ENCODE measurements around the gene SBNO2. TPM values are rescaled to one million over a fixed set of nuclear protein-coding genes. Genes with fewer than 3 reads are reported as not detected.

SBNO2 gene
- total RNA-seq, 1 experiment from 2014 or later: 22.7 TPM

DNA sequence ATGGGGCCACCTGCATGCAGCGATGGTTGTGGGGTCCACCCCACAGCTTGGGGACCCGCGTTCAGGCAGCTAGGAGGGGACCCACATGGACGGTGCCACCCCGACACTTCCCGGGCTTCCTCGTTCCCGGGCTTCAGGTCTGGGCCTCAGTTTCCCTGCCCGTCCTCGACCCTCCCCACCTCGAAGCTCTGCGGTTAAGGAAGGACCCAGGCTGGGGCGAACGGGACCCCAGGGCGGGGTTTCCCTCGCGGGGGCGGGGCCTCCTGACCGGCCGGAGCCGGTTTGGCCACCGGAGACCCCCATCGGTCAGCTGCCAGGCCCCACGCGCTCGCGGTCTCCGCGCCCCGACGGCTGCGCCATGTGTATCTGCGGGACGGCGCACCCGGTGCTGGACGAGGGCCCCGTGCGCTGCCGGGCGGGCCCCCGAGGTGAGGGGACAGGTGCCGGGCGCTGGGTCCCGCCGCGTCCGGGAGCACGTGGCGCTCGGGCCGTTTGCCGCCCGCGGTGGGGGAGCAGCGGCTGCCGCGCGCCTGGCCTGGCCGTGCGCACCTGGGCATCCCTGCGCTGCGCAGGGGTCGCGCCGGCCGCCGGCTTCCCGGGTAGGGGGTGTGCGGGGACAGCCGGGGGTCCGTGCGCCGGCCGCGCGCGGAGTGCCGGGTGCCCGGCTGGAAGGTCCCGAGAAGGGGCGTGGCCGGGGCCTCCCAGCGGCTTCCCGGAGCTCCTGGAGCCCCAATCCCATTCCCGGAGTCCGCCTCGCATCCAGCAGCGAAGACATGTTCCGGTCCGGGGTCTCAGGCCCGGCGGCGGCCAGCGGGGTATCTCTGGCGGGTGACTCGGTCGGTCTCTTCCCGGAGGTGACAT is 102.9 kb downstream of the SBNO2 start:
- Histone ChIP-seq H3K36me3 (no peaks in the 10 kb centered on the region), H3K9me3 (no peaks in the 10 kb centered on the region), H3K27me3 (no peaks in the 10 kb centered on the region), H3K4me3 (no peak overlapping the region)
- no peak for DNase-seq

- no peaks in the 10 kb centered on the region for H3K36me3 ChIP-seq
- no peak for DNase-seq
- H3K9me3 ChIP-seq: no peaks in the 10 kb centered on the region
- H3K27me3 ChIP-seq: no peaks in the 10 kb centered on the region
- no peak overlapping the region for H3K4me3 ChIP-seq
Observed at GRCh38 chr19:1070576-1070930, 103.5 kb downstream of the SBNO2 start.

DNA sequence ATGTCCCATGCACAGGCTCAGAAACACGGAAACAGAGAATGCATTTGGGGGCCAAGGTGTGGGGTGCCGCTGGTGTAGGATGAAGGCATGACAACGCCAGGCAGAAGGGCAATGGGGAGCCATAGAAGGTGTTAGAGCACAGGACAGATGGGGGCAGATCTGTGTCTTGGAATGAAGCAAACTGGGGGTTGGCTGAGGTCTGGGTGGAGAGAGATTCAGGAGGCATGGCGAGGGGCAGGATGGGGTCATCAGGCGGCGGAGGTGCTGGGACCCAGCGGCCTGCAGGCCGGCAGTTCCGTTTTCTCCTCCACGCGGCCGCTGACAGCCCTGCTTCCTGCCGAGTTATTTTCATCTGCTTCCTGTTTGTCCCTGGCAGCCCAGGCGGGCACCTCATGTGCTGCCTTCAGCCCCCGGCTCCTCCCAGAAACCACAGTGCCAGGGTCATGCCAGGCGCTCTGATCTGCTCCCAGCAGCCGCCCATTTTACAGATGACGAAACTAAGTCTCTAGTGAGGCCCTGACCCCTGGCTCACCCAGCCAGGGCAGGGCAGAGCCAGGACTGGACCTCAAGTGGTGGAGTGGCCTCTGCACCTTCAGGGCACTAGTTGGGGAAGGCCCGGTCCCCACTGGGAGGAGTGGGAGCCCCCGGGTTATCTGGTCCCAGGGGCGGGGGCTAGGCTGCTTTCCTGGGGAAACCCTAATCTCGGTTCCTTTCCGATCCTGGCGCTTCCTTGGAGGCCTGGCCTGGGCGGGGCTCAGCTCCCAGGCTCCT is 104.9 kb downstream of the SBNO2 start:
- H3K27me3 ChIP-seq: no peaks in the 10 kb centered on the region

GRCh38 chr19:1068009-1069001 is 105.8 kb downstream of the SBNO2 start:
- H3K27me3 ChIP-seq: no peaks in the 10 kb centered on the region
- H3K36me3 ChIP-seq: no peaks in the 10 kb centered on the region

More for the DNA sequence above, 104.9 kb downstream of the SBNO2 start:
- Histone ChIP-seq H3K9me3 (no peaks in the 10 kb centered on the region), H3K36me3 (no peaks in the 10 kb centered on the region), H3K4me3 (no peak overlapping the region)
- no peak for DNase-seq

GRCh38 chr19:1067341-1067957 is 106.6 kb downstream of the SBNO2 start:
- DNase-seq: no peak
- H3K9me3 ChIP-seq: no peaks in the 10 kb centered on the region
- H3K36me3 ChIP-seq: no peaks in the 10 kb centered on the region
- no peaks in the 10 kb centered on the region for H3K27me3 ChIP-seq
- no peak overlapping the region for H3K4me3 ChIP-seq

More at GRCh38 chr19:1068009-1069001, 105.8 kb downstream of the SBNO2 start:
- Histone ChIP-seq H3K4me3 (no peak overlapping the region), H3K9me3 (no peaks in the 10 kb centered on the region)
- no peak for DNase-seq

- H3K27me3 ChIP-seq: no peaks in the 10 kb centered on the region
- H3K36me3 ChIP-seq: no peaks in the 10 kb centered on the region
- no peak for DNase-seq
- no peak within 1 kb of the TSS for H3K4me3 ChIP-seq
- H3K9me3 ChIP-seq: no peaks in the 10 kb centered on the region
Observed at GRCh38 chr19:1066748-1067340, 107.2 kb downstream of the SBNO2 start, which contains the start of gene ARHGAP45. Gene ARHGAP45 (plus strand): TSS chr19:1067167. CDS start chr19:1067406, 239 bp downstream.

DNA sequence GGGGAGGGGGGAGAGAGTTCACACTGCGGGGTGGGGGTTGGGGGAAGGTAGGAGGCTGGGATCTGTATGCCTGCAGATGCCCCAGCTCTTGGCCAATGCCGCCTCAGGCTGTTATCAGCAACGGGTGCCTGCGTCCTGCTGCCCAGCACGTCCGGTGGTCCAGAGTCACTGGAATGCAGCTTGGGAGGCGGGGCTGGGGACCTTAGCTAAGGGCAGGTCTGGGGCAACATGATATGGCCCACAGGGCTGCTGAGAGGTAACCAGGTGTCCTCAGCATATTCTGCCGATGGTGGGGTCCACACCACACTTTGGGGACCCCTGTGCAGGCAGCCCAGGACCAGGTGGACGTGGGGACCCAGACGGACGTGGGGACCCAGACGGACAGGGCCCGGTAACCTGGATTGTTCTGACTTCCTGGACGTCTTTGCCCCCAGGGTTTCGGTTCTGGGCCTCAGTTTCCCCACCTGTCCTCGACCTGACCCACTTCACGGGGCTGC is 107.8 kb downstream of the SBNO2 start:
- DNase-seq: no peak
- no peaks in the 10 kb centered on the region for H3K9me3 ChIP-seq
- H3K4me3 ChIP-seq: no peak overlapping the region
- H3K27me3 ChIP-seq: no peaks in the 10 kb centered on the region
- H3K36me3 ChIP-seq: no peaks in the 10 kb centered on the region

GRCh38 chr19:1065606-1066109 is 108.4 kb downstream of the SBNO2 start:
- Histone ChIP-seq H3K27me3 (no peaks in the 10 kb centered on the region), H3K4me3 (no peak overlapping the region), H3K36me3 (no peaks in the 10 kb centered on the region), H3K9me3 (no peaks in the 10 kb centered on the region)
- DNase-seq: no peak

GRCh38 chr19:1064661-1065605 is 109.1 kb downstream of the SBNO2 start:
- no peaks in the 10 kb centered on the region for H3K36me3 ChIP-seq
- H3K9me3 ChIP-seq: no peaks in the 10 kb centered on the region
- no peaks in the 10 kb centered on the region for H3K27me3 ChIP-seq
- H3K4me3 ChIP-seq: no peak overlapping the region
- DNase-seq: peak; percentile 66

DNA sequence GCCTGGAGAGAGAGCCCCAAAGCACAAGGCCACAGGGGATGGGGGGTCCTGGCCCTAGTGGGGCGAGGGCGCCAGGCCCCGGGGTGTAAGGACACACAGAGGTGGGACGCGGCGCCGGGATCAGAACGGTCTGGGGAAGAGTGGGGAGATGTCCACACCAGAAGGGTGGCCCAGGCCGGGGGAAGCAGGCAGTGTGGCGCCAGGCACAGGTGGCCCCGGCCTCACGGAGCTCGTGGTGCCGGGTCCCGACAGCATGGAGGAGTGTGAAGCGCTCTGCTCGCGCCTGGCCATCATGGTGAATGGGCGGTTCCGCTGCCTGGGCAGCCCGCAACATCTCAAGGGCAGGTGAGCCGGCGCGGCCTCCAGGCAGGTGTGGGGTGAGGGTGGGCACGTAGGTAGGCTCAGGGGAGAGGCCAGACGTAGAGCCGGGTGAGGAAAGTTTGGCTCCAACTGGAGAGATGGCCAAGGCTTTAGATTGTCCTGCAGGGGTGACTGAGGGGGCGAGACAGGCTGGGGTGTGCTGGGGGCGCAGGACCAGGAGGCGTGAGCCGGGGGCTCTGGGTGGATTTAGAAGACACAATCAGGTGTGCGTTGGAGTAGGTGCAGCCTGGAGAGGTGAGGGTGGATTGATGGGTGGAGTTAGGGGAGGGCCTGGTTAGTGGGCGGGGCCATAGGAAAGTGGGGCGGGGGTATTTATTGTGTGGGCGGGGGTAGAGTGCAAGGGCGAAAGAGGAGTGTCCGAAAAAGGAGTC is 110.0 kb downstream of the SBNO2 start:
- Histone ChIP-seq H3K36me3 (no peaks in the 10 kb centered on the region), H3K9me3 (no peaks in the 10 kb centered on the region), H3K4me3 (no peak overlapping the region), H3K27me3 (no peaks in the 10 kb centered on the region)
- no peak for DNase-seq

GRCh38 chr19:1063030-1063908 is 110.8 kb downstream of the SBNO2 start:
- Histone ChIP-seq H3K4me3 (no peak overlapping the region), H3K36me3 (no peaks in the 10 kb centered on the region), H3K27me3 (no peaks in the 10 kb centered on the region), H3K9me3 (no peaks in the 10 kb centered on the region)
- DNase-seq: peak; percentile 20

- no peaks in the 10 kb centered on the region for H3K27me3 ChIP-seq
- H3K4me3 ChIP-seq: no peak overlapping the region
- H3K9me3 ChIP-seq: no peaks in the 10 kb centered on the region
- no peak for DNase-seq
- H3K36me3 ChIP-seq: no peaks in the 10 kb centered on the region
Observed at GRCh38 chr19:1062387-1063029, 111.6 kb downstream of the SBNO2 start.

DNA sequence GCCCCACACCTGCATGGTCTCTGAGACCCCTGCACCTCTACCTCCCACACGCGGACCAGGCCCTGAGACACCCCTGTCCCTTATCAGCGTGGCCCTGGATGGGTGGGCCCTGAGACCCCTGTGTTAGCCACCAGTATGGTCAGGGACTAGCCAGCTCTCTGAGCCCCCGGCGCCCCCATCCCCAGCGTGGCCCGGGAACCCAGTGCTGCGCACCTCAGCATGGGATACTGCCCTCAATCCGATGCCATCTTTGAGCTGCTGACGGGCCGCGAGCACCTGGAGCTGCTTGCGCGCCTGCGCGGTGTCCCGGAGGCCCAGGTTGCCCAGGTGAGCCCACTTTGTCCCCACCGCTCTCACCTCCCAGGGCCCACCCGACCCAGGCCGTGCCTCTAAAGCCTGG is 112.1 kb downstream of the SBNO2 start:
- no peaks in the 10 kb centered on the region for H3K9me3 ChIP-seq

More for the DNA sequence above, 112.1 kb downstream of the SBNO2 start:
- Histone ChIP-seq H3K4me3 (no peak overlapping the region), H3K36me3 (no peaks in the 10 kb centered on the region), H3K27me3 (no peaks in the 10 kb centered on the region)
- no peak for DNase-seq

All from MG63 (cell line).